Activated B cell treated with CpG ODN at 0.5 μM for 24 hours (primary cell): Measurements from ENCODE around the gene INHBB. TPM values are rescaled to one million over a fixed set of nuclear protein-coding genes. Genes with fewer than 3 reads are reported as not detected.

Experiments used
- ATAC-seq: fragments of 200-7000 bp; cut with Tn5 transposase; one replicate; pipeline ENCODE4 v1.10.0; 2021; ENCODE audit warnings: low read depth, mild to moderate bottlenecking, moderate library complexity
- CTCF ChIA-PET: fragments of 350-600 bp; sonication (Branson Sonifier 250); formaldehyde crosslinking; loops from one replicate; lab custom pipeline; 2021; ENCODE audit warnings: antibody characterized with exemption; lab: Charles Lee
- POLR2A ChIA-PET: fragments of 350-600 bp; sonication (Branson Sonifier 250); formaldehyde crosslinking; loops from one replicate; lab custom pipeline; 2021; ENCODE audit warnings: antibody characterized with exemption; lab: Charles Lee
- DNase-seq: peaks from one replicate; pipeline ENCODE4 v3.0.0; 2022
- H3K27ac Mint-ChIP-seq: one replicate; pipeline ENCODE4 v1.8.0; 2020; ENCODE audit warnings: mixed read lengths
- H3K27me3 Mint-ChIP-seq: one replicate; pipeline ENCODE4 v1.8.0; 2021; ENCODE audit warnings: mixed read lengths
- H3K36me3 Mint-ChIP-seq: one replicate; pipeline ENCODE4 v1.8.0; 2021; ENCODE audit warnings: low read depth, mixed read lengths
- H3K4me1 Mint-ChIP-seq: one replicate; pipeline ENCODE4 v1.8.0; 2021; ENCODE audit warnings: mixed read lengths
- H3K4me3 Mint-ChIP-seq: one replicate; pipeline ENCODE4 v1.8.0; 2020; ENCODE audit warnings: mild to moderate bottlenecking, mixed read lengths
- H3K9me3 Mint-ChIP-seq: one replicate; pipeline ENCODE4 v1.8.0; 2020; ENCODE audit warnings: mixed read lengths
- intact Hi-C: fragments of 100-400 bp; cut with micrococcal nuclease; formaldehyde crosslinking; loops from one replicate; pipeline ENCODE4 v1.15.1; 2024
- total RNA-seq: library from RNA; stranded (reverse); gene quantifications from 2 replicates; pipeline ENCODE4 v1.2.3, GENCODE V29; 2022
- TF ChIP-seq, protein P1 (sequence below): fragments of 200-600 bp; IDR thresholded peaks from one replicate; pipeline ENCODE4 v1.8.0; 2022; ENCODE audit warnings: antibody characterized with exemption, mild to moderate bottlenecking

The INHBB gene
- total RNA-seq, 1 donor from 2014 or later = not detected

DNA sequence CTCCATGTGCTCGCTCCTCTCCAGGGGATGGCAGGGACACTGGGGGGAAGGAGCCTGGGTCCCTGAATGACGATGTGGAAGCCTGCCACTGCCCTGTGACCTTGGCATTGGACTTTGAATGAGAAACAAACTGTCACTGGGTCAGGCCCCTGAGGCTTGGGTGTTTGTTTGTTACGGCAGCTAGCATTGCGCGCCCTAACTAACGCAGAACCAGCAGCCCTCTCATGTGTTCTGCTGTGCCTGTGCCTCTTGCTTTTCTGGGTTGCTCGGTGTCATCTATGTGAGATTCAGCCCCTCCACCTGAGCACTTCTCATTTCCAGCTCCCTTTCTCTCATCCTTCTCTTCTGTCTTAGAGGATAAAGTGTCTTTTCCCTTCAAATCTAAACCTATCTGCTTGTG is 23.6 kb upstream of the INHBB start:
- H3K27me3 Mint-ChIP-seq = peaks cover 17% of the 10 kb centered on the region
- no peaks in the 10 kb centered on the region for H3K36me3 Mint-ChIP-seq
- DNase-seq = no peak
- ChIA-PET POLR2A (no interaction called here), CTCF (no interaction called here)
- intact Hi-C loops = no loop called here
- no peak overlapping the region for H3K4me3 Mint-ChIP-seq
- no peaks in the 10 kb centered on the region for H3K9me3 Mint-ChIP-seq
- ATAC-seq = no peak
- TF ChIP-seq, protein P1, sequence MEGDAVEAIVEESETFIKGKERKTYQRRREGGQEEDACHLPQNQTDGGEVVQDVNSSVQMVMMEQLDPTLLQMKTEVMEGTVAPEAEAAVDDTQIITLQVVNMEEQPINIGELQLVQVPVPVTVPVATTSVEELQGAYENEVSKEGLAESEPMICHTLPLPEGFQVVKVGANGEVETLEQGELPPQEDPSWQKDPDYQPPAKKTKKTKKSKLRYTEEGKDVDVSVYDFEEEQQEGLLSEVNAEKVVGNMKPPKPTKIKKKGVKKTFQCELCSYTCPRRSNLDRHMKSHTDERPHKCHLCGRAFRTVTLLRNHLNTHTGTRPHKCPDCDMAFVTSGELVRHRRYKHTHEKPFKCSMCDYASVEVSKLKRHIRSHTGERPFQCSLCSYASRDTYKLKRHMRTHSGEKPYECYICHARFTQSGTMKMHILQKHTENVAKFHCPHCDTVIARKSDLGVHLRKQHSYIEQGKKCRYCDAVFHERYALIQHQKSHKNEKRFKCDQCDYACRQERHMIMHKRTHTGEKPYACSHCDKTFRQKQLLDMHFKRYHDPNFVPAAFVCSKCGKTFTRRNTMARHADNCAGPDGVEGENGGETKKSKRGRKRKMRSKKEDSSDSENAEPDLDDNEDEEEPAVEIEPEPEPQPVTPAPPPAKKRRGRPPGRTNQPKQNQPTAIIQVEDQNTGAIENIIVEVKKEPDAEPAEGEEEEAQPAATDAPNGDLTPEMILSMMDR = no peak
- no peak overlapping the region for H3K27ac Mint-ChIP-seq
- peaks cover 2% of the 10 kb centered on the region for H3K4me1 Mint-ChIP-seq

DNA sequence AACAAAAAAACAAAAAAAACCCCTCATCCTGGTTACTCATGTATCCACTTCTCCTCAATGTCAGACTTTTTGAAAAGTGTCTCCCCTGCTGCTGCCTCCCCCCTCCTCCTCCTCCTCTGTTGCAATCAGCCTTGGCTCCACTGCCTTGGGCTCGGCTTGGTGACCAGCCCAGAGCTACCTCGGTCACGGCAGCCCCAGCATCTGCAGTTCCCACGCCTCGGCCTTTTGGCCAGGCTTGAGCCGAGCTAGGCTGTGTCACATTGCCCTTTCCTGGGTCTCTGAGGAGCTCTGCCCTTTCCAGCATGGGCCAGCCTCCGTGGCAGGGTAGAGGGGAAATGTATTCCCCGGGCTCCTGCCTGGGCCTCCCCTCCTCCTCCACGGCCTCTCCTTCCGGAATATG is 22.7 kb upstream of the INHBB start:
- Mint-ChIP-seq H3K9me3 (no peaks in the 10 kb centered on the region), H3K4me1 (peaks cover 2% of the 10 kb centered on the region), H3K27me3 (peaks cover 22% of the 10 kb centered on the region), H3K27ac (no peak overlapping the region), H3K36me3 (no peaks in the 10 kb centered on the region), H3K4me3 (no peak overlapping the region)
- CTCF ChIA-PET = interaction anchor here (2.0 kb wide), 1 partner anchor 10 kb away, joined by 6 read pairs; no protein-coding TSS in a partner anchor
- intact Hi-C loops = no loop called here
- POLR2A ChIA-PET = no interaction called here
- ATAC-seq = no peak
- DNase-seq = no peak
- TF ChIP-seq, protein P1 = no peak

DNA sequence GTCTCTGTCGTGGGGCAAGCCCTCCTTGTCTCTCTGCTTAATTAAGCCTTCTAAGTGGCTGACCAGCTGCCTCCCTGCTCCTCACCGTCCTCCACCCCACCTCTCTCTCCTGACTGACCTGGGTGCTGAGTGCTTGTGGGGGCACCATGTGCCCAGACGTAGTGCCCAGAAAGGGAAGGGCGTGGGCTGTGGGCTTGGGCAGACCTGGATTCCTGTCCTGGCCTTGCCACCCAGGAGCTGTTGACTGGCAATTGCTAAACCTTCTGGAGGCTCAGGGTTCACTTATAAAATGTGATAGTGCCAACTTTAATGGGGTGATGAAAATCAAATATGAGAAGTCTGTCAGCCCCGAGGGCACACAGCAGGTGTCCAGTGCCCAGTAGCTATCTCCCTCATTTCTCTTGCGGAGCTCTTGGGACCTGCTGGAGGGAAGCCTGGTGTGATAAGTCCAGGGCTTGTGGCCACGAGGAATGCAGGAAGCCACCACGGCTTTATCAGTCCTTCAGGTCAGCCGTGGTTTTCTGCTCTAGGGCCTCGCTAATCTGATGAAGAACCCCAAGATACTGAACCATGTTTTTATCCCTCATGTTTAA is 22.0 kb upstream of the INHBB start:
- Mint-ChIP-seq H3K27me3 (peaks cover 22% of the 10 kb centered on the region), H3K9me3 (no peaks in the 10 kb centered on the region), H3K4me1 (peaks cover 2% of the 10 kb centered on the region), H3K36me3 (no peaks in the 10 kb centered on the region), H3K27ac (no peak overlapping the region), H3K4me3 (no peak overlapping the region)
- no peak for ATAC-seq
- ChIA-PET CTCF (interaction anchor here (2.0 kb wide), 1 partner anchor 11 kb away, joined by 6 read pairs; no protein-coding TSS in a partner anchor), POLR2A (no interaction called here)
- intact Hi-C loops = no loop called here
- DNase-seq = no peak
- TF ChIP-seq, protein P1 = no peak

DNA sequence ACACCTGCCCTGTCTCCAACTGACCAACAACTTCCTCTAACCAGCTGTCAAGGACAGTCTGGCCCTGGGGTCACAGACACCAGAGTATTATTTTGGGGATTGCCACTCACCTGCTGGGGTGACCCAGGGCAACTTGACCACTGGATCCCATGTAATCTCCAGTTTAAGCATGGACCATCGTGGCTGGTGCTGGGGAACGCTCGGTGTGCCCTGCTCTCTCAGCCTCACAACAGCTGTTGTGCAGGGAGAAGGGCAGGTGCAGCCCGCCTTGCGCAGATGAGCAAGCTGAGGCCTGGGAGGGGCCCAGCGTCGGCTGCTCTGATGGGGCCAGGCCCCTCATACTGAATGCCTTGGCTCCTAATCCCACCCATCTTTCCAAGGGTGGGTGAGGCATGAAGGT is 21.0 kb upstream of the INHBB start:
- TF ChIP-seq, protein P1 = no peak
- Mint-ChIP-seq H3K4me3 (no peak overlapping the region), H3K27ac (no peak overlapping the region), H3K9me3 (no peaks in the 10 kb centered on the region), H3K36me3 (no peaks in the 10 kb centered on the region), H3K4me1 (peaks cover 2% of the 10 kb centered on the region), H3K27me3 (peaks cover 22% of the 10 kb centered on the region)
- ChIA-PET POLR2A (no interaction called here), CTCF (interaction anchor here (2.0 kb wide), 1 partner anchor 12 kb away, joined by 6 read pairs; no protein-coding TSS in a partner anchor)
- DNase-seq (no peak), ATAC-seq (no peak)
- intact Hi-C loops = no loop called here

DNA sequence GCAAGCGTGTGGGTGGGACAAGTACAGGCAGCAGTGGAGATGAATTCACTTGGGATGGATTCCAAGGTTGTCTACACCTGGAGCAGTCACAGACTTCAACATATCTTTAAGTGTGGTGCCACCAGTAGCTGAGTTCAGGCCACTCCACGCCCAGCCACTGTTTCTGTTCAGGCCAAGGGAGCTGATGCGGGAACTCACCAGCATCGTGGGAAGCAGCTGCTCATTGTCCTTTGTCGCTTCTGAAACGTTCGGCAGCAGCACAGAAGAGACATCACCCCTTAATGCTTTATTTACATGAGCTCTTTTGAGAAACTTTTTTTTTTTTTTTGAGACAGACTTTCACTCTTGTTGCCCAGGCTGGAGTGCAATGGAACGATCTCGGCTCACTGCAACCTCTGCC is 19.9 kb upstream of the INHBB start:
- Mint-ChIP-seq H3K9me3 (no peaks in the 10 kb centered on the region), H3K27me3 (peaks cover 29% of the 10 kb centered on the region), H3K27ac (no peak overlapping the region), H3K36me3 (no peaks in the 10 kb centered on the region), H3K4me1 (peaks cover 2% of the 10 kb centered on the region), H3K4me3 (no peak overlapping the region)
- CTCF ChIA-PET = interaction anchor here (2.0 kb wide), 1 partner anchor 13 kb away, joined by 7 read pairs; no protein-coding TSS in a partner anchor
- no peak for ATAC-seq
- intact Hi-C loops = no loop called here
- POLR2A ChIA-PET = no interaction called here
- TF ChIP-seq, protein P1 = no peak
- DNase-seq = no peak
